HepG2 (cell line): ENCODE results near the gene TMC8.

Experiments
- CHD2 ChIP-seq: IDR thresholded peaks from 2 replicates; pipeline ENCODE4 v1.6.1; 2011; ENCODE audit warnings: low read depth, low read length, improper control_type of control experiment
- POLR2AphosphoS2 ChIP-seq: IDR thresholded peaks from 2 replicates; pipeline ENCODE4 v1.6.1; 2011; ENCODE audit warnings: low read depth, low read length, improper control_type of control experiment
- TAF1 ChIP-seq: sonication (generic); formaldehyde crosslinking; IDR thresholded peaks from 2 replicates; pipeline ENCODE4 v1.4.0; 2020; ENCODE audit warnings: missing genetic modification reagents
- TIGD3 ChIP-seq: sonication (generic); formaldehyde crosslinking; IDR thresholded peaks from 2 replicates; pipeline ENCODE4 v1.5.1; 2020; ENCODE audit warnings: mild to moderate bottlenecking, missing genetic modification reagents, borderline replicate concordance
- TF ChIP-seq, protein P1 (sequence below): sonication (generic); formaldehyde crosslinking; IDR thresholded peaks from 2 replicates; pipeline ENCODE4 v1.4.0; 2020; ENCODE audit warnings: mild to moderate bottlenecking, missing genetic modification reagents

- TF ChIP-seq, protein P1, sequence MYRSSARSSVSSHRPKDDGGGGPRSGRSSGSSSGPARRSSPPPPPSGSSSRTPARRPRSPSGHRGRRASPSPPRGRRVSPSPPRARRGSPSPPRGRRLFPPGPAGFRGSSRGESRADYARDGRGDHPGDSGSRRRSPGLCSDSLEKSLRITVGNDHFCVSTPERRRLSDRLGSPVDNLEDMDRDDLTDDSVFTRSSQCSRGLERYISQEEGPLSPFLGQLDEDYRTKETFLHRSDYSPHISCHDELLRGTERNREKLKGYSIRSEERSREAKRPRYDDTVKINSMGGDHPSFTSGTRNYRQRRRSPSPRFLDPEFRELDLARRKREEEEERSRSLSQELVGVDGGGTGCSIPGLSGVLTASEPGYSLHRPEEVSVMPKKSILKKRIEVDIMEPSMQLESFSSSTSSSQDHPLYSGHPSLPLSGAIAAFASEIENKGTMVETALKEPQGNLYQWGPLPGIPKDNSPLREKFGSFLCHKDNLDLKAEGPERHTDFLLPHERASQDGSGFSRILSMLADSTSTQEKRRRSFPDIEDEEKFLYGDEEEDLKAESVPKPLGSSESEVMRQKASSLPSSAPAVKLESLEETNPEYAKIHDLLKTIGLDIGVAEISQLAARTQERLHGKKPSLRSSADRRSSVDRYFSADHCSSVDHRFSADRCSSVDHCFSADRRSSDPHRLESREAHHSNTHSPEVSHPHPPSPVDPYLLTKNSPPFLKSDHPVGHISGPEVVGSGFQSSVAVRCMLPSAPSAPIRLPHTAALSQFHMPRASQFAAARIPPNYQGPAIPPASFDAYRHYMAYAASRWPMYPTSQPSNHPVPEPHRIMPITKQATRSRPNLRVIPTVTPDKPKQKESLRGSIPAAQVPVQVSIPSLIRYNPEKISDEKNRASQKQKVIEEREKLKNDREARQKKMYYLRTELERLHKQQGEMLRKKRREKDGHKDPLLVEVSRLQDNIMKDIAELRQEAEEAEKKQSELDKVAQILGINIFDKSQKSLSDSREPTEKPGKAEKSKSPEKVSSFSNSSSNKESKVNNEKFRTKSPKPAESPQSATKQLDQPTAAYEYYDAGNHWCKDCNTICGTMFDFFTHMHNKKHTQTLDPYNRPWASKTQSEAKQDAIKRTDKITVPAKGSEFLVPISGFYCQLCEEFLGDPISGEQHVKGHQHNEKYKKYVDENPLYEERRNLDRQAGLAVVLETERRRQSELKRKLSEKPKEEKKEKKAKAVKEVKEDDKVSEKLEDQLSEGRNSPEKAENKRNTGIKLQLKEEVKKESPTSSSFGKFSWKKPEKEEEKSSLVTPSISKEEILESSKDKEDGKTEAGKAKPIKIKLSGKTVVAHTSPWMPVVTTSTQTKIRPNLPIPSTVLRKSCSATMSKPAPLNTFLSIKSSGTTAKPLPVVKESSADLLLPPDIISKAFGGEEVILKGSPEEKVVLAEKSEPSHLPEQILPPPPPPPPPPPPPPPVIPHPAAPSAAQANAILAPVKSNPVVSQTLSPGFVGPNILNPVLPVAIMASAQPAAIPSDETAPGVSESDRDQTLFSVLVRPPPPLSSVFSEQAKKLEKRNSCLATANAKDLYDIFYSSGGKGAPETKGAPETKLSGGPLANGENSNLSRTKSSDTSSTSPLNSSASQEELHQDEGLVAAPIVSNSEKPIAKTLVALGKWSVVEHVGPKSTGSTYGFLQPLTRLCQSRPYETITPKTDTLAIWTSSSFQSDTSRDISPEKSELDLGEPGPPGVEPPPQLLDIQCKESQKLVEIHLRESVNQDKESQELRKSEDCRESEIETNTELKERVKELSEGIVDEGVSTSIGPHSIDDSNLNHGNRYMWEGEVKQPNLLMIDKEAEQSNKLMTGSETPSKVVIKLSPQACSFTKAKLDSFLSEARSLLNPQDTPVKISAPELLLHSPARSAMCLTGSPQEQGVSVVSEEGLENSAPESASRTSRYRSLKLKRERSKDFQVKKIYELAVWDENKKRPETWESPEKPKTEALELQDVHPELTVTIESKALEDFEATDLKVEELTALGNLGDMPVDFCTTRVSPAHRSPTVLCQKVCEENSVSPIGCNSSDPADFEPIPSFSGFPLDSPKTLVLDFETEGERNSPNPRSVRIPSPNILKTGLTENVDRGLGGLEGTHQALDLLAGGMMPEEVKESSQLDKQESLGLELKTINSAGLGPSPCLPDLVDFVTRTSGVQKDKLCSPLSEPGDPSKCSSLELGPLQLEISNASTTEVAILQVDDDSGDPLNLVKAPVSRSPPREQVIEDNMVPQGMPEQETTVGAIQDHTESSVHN (CRISPR knock-in tag), result no peak
- TF ChIP-seq CHD2, result no peak
- TF ChIP-seq TIGD3 (CRISPR knock-in tag), result no peak
- TF ChIP-seq POLR2AphosphoS2, result no peak
- TF ChIP-seq TAF1 (CRISPR knock-in tag), result no peak
These were observed 23.1 kb upstream of the TMC8 start for GRCh38 chr17:78107457-78107856.
